Fibroblast of lung (primary cell): ENCODE measurements around the gene DDB1.

ENCODE experiments used
- CTCF ChIP-seq, 2 donors: IDR thresholded peaks in 1 of 2; conservative IDR thresholded peaks in 1 of 2; 1 replicate in 1 of 2; 2 replicates in 1 of 2; pipeline ENCODE4 v1.5.1; 2011 to 2012; ENCODE audit warnings: low read length in 2 of 2, control low read depth in 1 of 2, inconsistent platforms in 1 of 2, low read depth in 1 of 2, mild to moderate bottlenecking in 1 of 2
- EZH2 ChIP-seq: IDR thresholded peaks from 2 replicates; pipeline ENCODE4 v1.5.1; 2012; ENCODE audit warnings: low read length, control low read depth, mild to moderate bottlenecking; ENCODE audit errors: missing control alignments

GRCh38 chr11:61293867-61294716, 38.8 kb downstream of the DDB1 start:
- TF ChIP-seq CTCF (conservative IDR thresholded peaks at IDR 0.05 in 1 of 2, IDR thresholded peaks at IDR 0.05 in 1 of 2; ENCODE audit: low read depth in 1 of 2, low read length in 2 of 2) (no peak), EZH2 (no peak)
